ENCODE measurements around the gene IPO5. TPM values are rescaled to one million over a fixed set of nuclear protein-coding genes. Genes with fewer than 3 reads are reported as not detected.

Gene IPO5
- total RNA-seq, 4 donors from 2014 or later: 104 to 212 (median 147) TPM

GRCh38 chr13:97975280-97975847 lies 21.9 kb downstream of the IPO5 start:
- Histone ChIP-seq H3K27me3 (no peaks in the 10 kb centered on the region), H3K27ac (peak overlapping the region; percentile 91 to 99), H3K4me1 (no peaks in the 10 kb centered on the region), H3K9me3 (no peaks in the 10 kb centered on the region), H3K36me3 (no peaks in the 10 kb centered on the region), H3K4me3 (peak overlapping the region; percentile 84 to 97)
- intact Hi-C loops (cut with DNase I; ENCODE audit: low total_unique reads): no loop called here
- TF ChIP-seq POLR2A (IDR thresholded peaks at IDR 0.05): no peak
- no peak for DNase-seq

- intact Hi-C loops (cut with DNase I; ENCODE audit: low total_unique reads): no loop called here
- Histone ChIP-seq H3K27me3 (no peaks in the 10 kb centered on the region), H3K27ac (peak overlapping the region; percentile 91 to 99), H3K36me3 (no peaks in the 10 kb centered on the region), H3K4me3 (peak overlapping the region; percentile 84 to 97), H3K4me1 (no peaks in the 10 kb centered on the region), H3K9me3 (no peaks in the 10 kb centered on the region)
- TF ChIP-seq POLR2A (IDR thresholded peaks at IDR 0.05) (peak; percentile 76 to 96), CTCF (IDR thresholded peaks at IDR 0.05) (peak in 2 of 4 experiments; percentile 17 to 40)
- DNase-seq: peak; percentile 84 to 89
These were observed 22.6 kb downstream of the IPO5 start for GRCh38 chr13:97975848-97976609.

GRCh38 chr13:97976610-97977521 lies 23.4 kb downstream of the IPO5 start:
- Histone ChIP-seq H3K9me3 (no peaks in the 10 kb centered on the region), H3K4me1 (no peaks in the 10 kb centered on the region), H3K27me3 (no peaks in the 10 kb centered on the region), H3K27ac (peak overlapping the region; percentile 91 to 99), H3K4me3 (peak overlapping the region; percentile 84 to 97), H3K36me3 (no peaks in the 10 kb centered on the region)
- intact Hi-C loops (cut with DNase I; ENCODE audit: low total_unique reads): no loop called here
- TF ChIP-seq CTCF (IDR thresholded peaks at IDR 0.05) (no peak), POLR2A (IDR thresholded peaks at IDR 0.05) (no peak)
- DNase-seq: no peak

- no peaks in the 10 kb centered on the region for H3K27me3 ChIP-seq
- intact Hi-C loops (cut with DNase I; ENCODE audit: low total_unique reads): no loop called here
- H3K4me1 ChIP-seq: no peaks in the 10 kb centered on the region
- peak overlapping the region in 1 of 2 donors; percentile 97 for H3K4me3 ChIP-seq
- no peak for TF ChIP-seq CTCF (IDR thresholded peaks at IDR 0.05)
- TF ChIP-seq POLR2A (IDR thresholded peaks at IDR 0.05): no peak
- no peaks in the 10 kb centered on the region for H3K9me3 ChIP-seq
- no peak for DNase-seq
- peak overlapping the region in 1 of 2 donors; percentile 91 for H3K27ac ChIP-seq
- no peaks in the 10 kb centered on the region for H3K36me3 ChIP-seq
These were observed 24.5 kb downstream of the IPO5 start for GRCh38 chr13:97977982-97978381.

- Histone ChIP-seq H3K4me1 (no peaks in the 10 kb centered on the region), H3K27me3 (no peaks in the 10 kb centered on the region), H3K27ac (peak overlapping the region in 1 of 2 donors; percentile 14), H3K4me3 (no peak overlapping the region), H3K9me3 (no peaks in the 10 kb centered on the region), H3K36me3 (no peaks in the 10 kb centered on the region)
- DNase-seq: no peak
- intact Hi-C loops (cut with DNase I; ENCODE audit: low total_unique reads): no loop called here
- TF ChIP-seq CTCF (IDR thresholded peaks at IDR 0.05) (no peak), POLR2A (IDR thresholded peaks at IDR 0.05) (no peak)
These were observed 25.2 kb downstream of the IPO5 start for GRCh38 chr13:97978651-97979050.
